ENCODE results near the gene DSCAM. TPM values are rescaled to one million over a fixed set of nuclear protein-coding genes. Genes with fewer than 3 reads are reported as not detected.

DSCAM gene
- total RNA-seq, 1 donor from 2014 or later, result not detected

- Mint-ChIP-seq H3K4me3 (ENCODE audit: unreplicated experiment) (no peak overlapping the region), H3K27ac (ENCODE audit: unreplicated experiment) (no peak overlapping the region), H3K27me3 (ENCODE audit: unreplicated experiment) (no peaks in the 10 kb centered on the region), H3K4me1 (ENCODE audit: unreplicated experiment) (no peaks in the 10 kb centered on the region), H3K9me3 (ENCODE audit: unreplicated experiment) (peaks cover 37% of the 10 kb centered on the region), H3K36me3 (ENCODE audit: unreplicated experiment) (no peaks in the 10 kb centered on the region)
- DNase-seq (ENCODE audit: extremely low spot score, unreplicated experiment), result no peak
- no peak for TF ChIP-seq CTCF (IDR thresholded peaks at IDR 0.05)
These were observed 794.7 kb downstream of the DSCAM start for GRCh38 chr21:40052276-40052675.

- no peak overlapping the region for H3K27ac Mint-ChIP-seq (ENCODE audit: unreplicated experiment)
- no peak overlapping the region for H3K4me3 Mint-ChIP-seq (ENCODE audit: unreplicated experiment)
- H3K9me3 Mint-ChIP-seq (ENCODE audit: unreplicated experiment), result peaks cover 37% of the 10 kb centered on the region
- TF ChIP-seq CTCF (IDR thresholded peaks at IDR 0.05), result no peak
- H3K36me3 Mint-ChIP-seq (ENCODE audit: unreplicated experiment), result no peaks in the 10 kb centered on the region
- DNase-seq (ENCODE audit: extremely low spot score, unreplicated experiment), result no peak
- H3K4me1 Mint-ChIP-seq (ENCODE audit: unreplicated experiment), result no peaks in the 10 kb centered on the region
- no peaks in the 10 kb centered on the region for H3K27me3 Mint-ChIP-seq (ENCODE audit: unreplicated experiment)
These were observed 795.2 kb downstream of the DSCAM start for GRCh38 chr21:40051801-40052200.

GRCh38 chr21:40049931-40050290, 797.0 kb downstream of the DSCAM start:
- Mint-ChIP-seq H3K4me3 (ENCODE audit: unreplicated experiment) (no peak overlapping the region), H3K27ac (ENCODE audit: unreplicated experiment) (no peak overlapping the region), H3K36me3 (ENCODE audit: unreplicated experiment) (no peaks in the 10 kb centered on the region), H3K4me1 (ENCODE audit: unreplicated experiment) (no peaks in the 10 kb centered on the region), H3K9me3 (ENCODE audit: unreplicated experiment) (peaks cover 40% of the 10 kb centered on the region), H3K27me3 (ENCODE audit: unreplicated experiment) (no peaks in the 10 kb centered on the region)
- TF ChIP-seq CTCF (IDR thresholded peaks at IDR 0.05), result no peak
- no peak for DNase-seq (ENCODE audit: extremely low spot score, unreplicated experiment)

GRCh38 chr21:40049031-40049930, 797.7 kb downstream of the DSCAM start:
- H3K36me3 Mint-ChIP-seq (ENCODE audit: unreplicated experiment), result no peaks in the 10 kb centered on the region
- H3K27ac Mint-ChIP-seq (ENCODE audit: unreplicated experiment), result no peak overlapping the region
- DNase-seq (ENCODE audit: extremely low spot score, unreplicated experiment), result no peak
- no peaks in the 10 kb centered on the region for H3K27me3 Mint-ChIP-seq (ENCODE audit: unreplicated experiment)
- TF ChIP-seq CTCF (IDR thresholded peaks at IDR 0.05), result no peak
- H3K4me1 Mint-ChIP-seq (ENCODE audit: unreplicated experiment), result no peaks in the 10 kb centered on the region
- peaks cover 40% of the 10 kb centered on the region for H3K9me3 Mint-ChIP-seq (ENCODE audit: unreplicated experiment)
- no peak overlapping the region for H3K4me3 Mint-ChIP-seq (ENCODE audit: unreplicated experiment)

- Mint-ChIP-seq H3K27ac (ENCODE audit: unreplicated experiment) (no peak overlapping the region), H3K4me3 (ENCODE audit: unreplicated experiment) (no peak overlapping the region), H3K4me1 (ENCODE audit: unreplicated experiment) (no peaks in the 10 kb centered on the region), H3K9me3 (ENCODE audit: unreplicated experiment) (peaks cover 45% of the 10 kb centered on the region), H3K36me3 (ENCODE audit: unreplicated experiment) (no peaks in the 10 kb centered on the region), H3K27me3 (ENCODE audit: unreplicated experiment) (no peaks in the 10 kb centered on the region)
- no peak for DNase-seq (ENCODE audit: extremely low spot score, unreplicated experiment)
- no peak for TF ChIP-seq CTCF (IDR thresholded peaks at IDR 0.05)
These were observed 798.8 kb downstream of the DSCAM start for GRCh38 chr21:40047993-40048730.

Data from osteocyte (in vitro differentiated cells).